ENCODE measurements around the gene MYO1G. TPM values are rescaled to one million over a fixed set of nuclear protein-coding genes. Genes with fewer than 3 reads are reported as not detected.
A peak's percentile ranks its signal among the peaks of the same experiment; 100 is the strongest.
"Not testable (repeated sequence)": the region's sequence is repeated elsewhere in the genome, so short reads cannot be mapped to it uniquely, and the experiment has no call there.

MYO1G gene
- total RNA-seq, 1 experiment from 2014 or later: 62.4 TPM

DNA sequence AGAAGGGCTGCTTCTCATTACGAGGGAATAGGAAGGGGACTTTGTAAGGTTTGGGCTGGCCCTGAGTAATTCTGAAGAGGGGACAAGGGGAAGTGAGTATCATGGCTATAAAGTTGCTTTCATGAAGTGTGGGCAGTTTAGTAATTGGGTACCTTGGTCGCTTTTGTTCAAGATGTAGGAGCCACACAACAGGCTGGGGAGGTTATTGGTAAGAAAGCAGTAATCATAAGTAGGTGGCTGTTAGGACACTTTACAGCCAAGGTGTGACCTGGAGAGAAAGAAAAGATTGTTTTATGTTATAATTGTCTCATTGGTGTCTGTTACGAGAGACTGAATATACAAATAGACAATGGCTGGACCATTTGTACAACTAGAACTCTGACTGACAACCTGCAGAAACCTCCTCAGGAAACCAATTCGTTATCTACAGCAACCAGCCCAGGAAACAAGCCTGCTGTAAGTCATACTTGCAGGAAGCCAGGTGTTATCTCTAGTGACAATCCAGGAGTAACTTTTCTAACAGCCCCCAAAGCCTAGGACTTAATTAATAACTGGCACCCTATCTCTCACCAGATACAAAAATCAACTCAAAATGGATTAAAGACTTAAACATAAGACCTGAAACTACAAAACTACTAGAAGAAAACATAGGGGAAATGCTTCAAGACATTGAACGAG is 16.2 kb upstream of the MYO1G start:
- Histone ChIP-seq H3K9ac (ENCODE audit: low read length) (peak overlapping the region; percentile 61), H4K20me1 (ENCODE audit: insufficient read depth, low read depth, low read length) (no peaks in the 10 kb centered on the region), H3K79me2 (ENCODE audit: low read length) (no peaks in the 10 kb centered on the region), H3K4me2 (ENCODE audit: low read depth, low read length, poor library complexity, severe bottlenecking) (peak overlapping the region; percentile 73), H2AFZ (ENCODE audit: low read length) (no peak overlapping the region), H3K4me3 (ENCODE audit: low read length) (peak overlapping the region; percentile 44), H3K9me3 (ENCODE audit: low read length) (no peaks in the 10 kb centered on the region), H3K36me3 (ENCODE audit: insufficient read depth, low read length) (no peaks in the 10 kb centered on the region), H3K9me2 (replicated peaks; ENCODE audit: insufficient read depth, low read length) (no peaks in the 10 kb centered on the region), H3K4me1 (ENCODE audit: low read length) (peaks cover 79% of the 10 kb centered on the region), H3K27me3 (ENCODE audit: low read length) (no peaks in the 10 kb centered on the region), H3K27ac (ENCODE audit: low read length) (peak overlapping the region; percentile 98)
- peak; percentile 77 for DNase-seq

DNA sequence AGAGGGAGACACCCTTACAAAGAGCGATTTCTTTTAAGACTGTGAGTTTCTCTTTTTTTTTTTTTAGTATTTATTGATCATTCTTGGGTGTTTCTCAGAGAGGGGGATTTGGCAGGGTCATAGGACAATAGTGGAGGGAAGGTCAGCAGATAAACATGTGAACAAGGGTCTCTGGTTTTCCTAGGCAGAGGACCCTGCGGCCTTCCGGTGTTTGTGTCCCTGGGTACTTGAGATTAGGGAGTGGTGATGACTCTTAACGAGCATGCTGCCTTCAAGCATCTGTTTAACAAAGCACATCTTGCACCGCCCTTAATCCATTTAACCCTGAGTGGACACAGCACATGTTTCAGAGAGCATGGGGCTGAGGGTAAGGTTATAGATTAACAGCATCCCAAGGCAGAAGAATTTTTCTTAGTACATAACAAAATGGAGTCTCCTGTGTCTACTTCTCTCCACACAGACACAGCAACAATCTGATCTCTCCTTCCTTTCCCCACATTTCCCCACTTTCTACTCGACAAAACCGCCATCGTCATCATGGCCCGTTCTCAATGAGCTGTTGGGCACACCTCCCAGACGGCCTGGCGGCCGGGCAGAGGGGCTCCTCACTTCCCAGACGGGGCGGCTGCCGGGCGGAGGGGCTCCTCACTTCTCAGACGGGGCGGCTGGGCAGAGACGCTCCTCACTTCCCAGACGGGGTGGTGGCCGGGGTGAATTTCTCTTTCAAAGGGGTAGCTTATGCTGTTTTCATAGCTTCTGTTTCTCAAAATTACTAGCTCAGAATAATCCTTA is 13.4 kb upstream of the MYO1G start:
- not testable (repeated sequence) for H3K9me3 ChIP-seq (ENCODE audit: low read length); H2AFZ ChIP-seq (ENCODE audit: low read length); H4K20me1 ChIP-seq (ENCODE audit: insufficient read depth, low read depth, low read length); H3K27me3 ChIP-seq (ENCODE audit: low read length); H3K79me2 ChIP-seq (ENCODE audit: low read length); DNase-seq; H3K9me2 ChIP-seq (replicated peaks; ENCODE audit: insufficient read depth, low read length); H3K36me3 ChIP-seq (ENCODE audit: insufficient read depth, low read length); H3K4me3 ChIP-seq (ENCODE audit: low read length)
- Histone ChIP-seq H3K9ac (ENCODE audit: low read length) (peak overlapping the region; percentile 27; the same call in 1 of the 2 replicates), H3K27ac (ENCODE audit: low read length) (peak overlapping the region; percentile 76), H3K4me1 (ENCODE audit: low read length) (peaks cover 66% of the 10 kb centered on the region), H3K4me2 (ENCODE audit: low read depth, low read length, poor library complexity, severe bottlenecking) (peak overlapping the region; percentile 55)

DNA sequence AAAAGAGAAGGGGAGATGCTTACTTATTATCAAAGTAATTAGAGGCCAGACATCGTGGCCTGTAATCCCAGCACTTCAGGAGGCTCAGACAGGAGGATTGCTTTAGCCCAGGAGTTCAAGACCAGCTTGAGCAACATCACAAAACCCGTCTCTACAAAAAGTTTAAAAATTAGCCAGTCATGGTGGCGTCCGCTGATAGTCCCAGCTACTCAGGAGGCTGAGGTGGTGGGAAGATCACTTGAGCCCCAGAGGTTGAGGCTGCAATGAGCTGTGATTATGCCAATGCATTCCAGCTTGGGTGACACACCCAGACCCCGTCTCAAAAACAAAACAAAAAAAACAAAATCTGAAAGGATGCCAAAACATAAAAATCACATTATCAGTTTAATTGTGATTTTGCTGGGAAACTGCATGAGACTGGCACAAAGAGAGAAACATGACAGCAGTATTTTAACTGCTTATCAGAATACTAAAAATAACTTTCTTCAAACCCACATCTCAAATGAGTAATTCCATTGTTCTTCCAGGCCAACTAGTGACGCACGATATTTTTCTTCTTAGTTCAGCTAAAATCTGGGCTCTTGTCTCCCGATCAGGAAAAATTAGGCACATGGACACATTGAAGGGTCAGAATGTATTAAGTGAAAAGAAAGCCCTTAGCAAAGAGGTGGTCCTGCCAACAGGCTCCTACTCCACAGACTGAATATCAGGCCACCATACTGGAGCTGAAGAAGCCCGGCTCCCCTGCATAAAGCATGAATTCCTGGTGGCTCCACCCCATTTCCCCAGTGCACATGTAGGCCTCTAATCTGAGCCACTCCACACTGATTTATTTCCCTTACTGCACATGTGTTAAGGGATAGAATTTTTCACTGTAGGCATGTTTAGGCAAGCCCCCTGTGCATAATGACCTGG is 11.6 kb upstream of the MYO1G start:
- no peak overlapping the region for H3K4me2 ChIP-seq (ENCODE audit: low read depth, low read length, poor library complexity, severe bottlenecking)
- no peak overlapping the region for H2AFZ ChIP-seq (ENCODE audit: low read length)
- H3K9ac ChIP-seq (ENCODE audit: low read length): no peak overlapping the region
- no peak for DNase-seq
- no peak overlapping the region for H3K4me3 ChIP-seq (ENCODE audit: low read length)
- H3K9me3 ChIP-seq (ENCODE audit: low read length): no peaks in the 10 kb centered on the region
- no peaks in the 10 kb centered on the region for H3K27me3 ChIP-seq (ENCODE audit: low read length)
- H3K79me2 ChIP-seq (ENCODE audit: low read length): peaks cover 17% of the 10 kb centered on the region
- peaks cover 10% of the 10 kb centered on the region for H3K36me3 ChIP-seq (ENCODE audit: insufficient read depth, low read length)
- H3K27ac ChIP-seq (ENCODE audit: low read length): peak overlapping the region; percentile 76
- H3K9me2 ChIP-seq (replicated peaks; ENCODE audit: insufficient read depth, low read length): no peaks in the 10 kb centered on the region
- H3K4me1 ChIP-seq (ENCODE audit: low read length): peaks cover 56% of the 10 kb centered on the region
- H4K20me1 ChIP-seq (ENCODE audit: insufficient read depth, low read depth, low read length): peaks cover 10% of the 10 kb centered on the region

DNA sequence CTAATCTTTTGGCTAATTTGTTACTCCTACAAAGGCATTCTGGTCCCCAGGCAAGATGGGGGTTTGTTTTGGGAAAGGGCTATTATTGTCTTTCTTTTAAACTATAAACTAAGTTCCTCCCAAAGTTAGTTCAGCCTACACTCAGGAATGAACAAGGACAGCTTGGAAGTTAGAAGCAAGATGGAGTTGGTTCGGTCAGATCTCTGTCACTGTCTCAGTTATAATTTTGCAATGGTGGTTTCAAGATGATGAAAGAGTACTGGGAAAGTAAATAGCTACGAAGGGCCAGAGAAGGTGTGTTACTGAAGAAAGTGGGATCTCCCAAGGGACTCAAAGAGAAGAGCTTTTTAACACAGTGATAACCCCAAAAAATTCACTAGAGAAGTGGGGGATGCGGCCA is 10.3 kb upstream of the MYO1G start:
- Histone ChIP-seq H4K20me1 (ENCODE audit: insufficient read depth, low read depth, low read length) (peaks cover 22% of the 10 kb centered on the region), H3K79me2 (ENCODE audit: low read length) (peaks cover 29% of the 10 kb centered on the region), H3K9me3 (ENCODE audit: low read length) (no peaks in the 10 kb centered on the region), H3K27ac (ENCODE audit: low read length) (no peak overlapping the region), H3K4me1 (ENCODE audit: low read length) (peaks cover 56% of the 10 kb centered on the region), H3K9ac (ENCODE audit: low read length) (no peak overlapping the region), H2AFZ (ENCODE audit: low read length) (no peak overlapping the region), H3K4me3 (ENCODE audit: low read length) (no peak overlapping the region), H3K36me3 (ENCODE audit: insufficient read depth, low read length) (peaks cover 22% of the 10 kb centered on the region), H3K4me2 (ENCODE audit: low read depth, low read length, poor library complexity, severe bottlenecking) (no peak overlapping the region), H3K27me3 (ENCODE audit: low read length) (no peaks in the 10 kb centered on the region), H3K9me2 (replicated peaks; ENCODE audit: insufficient read depth, low read length) (no peaks in the 10 kb centered on the region)
- DNase-seq: no peak

DNA sequence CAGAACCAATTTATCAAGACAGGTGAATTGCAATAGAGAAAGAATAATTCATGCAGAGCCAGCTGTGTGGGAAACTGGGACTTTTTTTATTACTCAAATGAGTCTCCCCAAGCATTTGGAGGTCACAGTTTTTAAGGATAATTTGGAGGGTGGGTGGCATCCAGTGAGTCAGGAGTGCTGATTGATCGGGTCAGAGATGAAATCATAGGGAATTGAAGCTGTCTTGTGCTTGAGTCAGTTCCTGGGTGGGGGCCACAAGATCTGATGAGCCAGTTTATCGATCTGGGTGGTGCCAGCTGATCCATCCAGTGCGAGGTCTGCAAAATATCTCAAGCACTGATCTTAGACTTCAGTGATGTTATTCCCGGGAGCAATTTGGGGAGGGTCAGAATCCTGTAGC is 9.9 kb upstream of the MYO1G start:
- H3K9ac ChIP-seq (ENCODE audit: low read length): no peak overlapping the region
- no peak for DNase-seq
- no peak overlapping the region for H2AFZ ChIP-seq (ENCODE audit: low read length)
- no peaks in the 10 kb centered on the region for H3K9me3 ChIP-seq (ENCODE audit: low read length)
- peaks cover 26% of the 10 kb centered on the region for H4K20me1 ChIP-seq (ENCODE audit: insufficient read depth, low read depth, low read length)
- H3K79me2 ChIP-seq (ENCODE audit: low read length): peaks cover 30% of the 10 kb centered on the region
- H3K27me3 ChIP-seq (ENCODE audit: low read length): no peaks in the 10 kb centered on the region
- no peak overlapping the region for H3K4me2 ChIP-seq (ENCODE audit: low read depth, low read length, poor library complexity, severe bottlenecking)
- H3K4me1 ChIP-seq (ENCODE audit: low read length): peaks cover 56% of the 10 kb centered on the region
- no peaks in the 10 kb centered on the region for H3K9me2 ChIP-seq (replicated peaks; ENCODE audit: insufficient read depth, low read length)
- no peak overlapping the region for H3K27ac ChIP-seq (ENCODE audit: low read length)
- peaks cover 26% of the 10 kb centered on the region for H3K36me3 ChIP-seq (ENCODE audit: insufficient read depth, low read length)
- H3K4me3 ChIP-seq (ENCODE audit: low read length): no peak overlapping the region

DNA sequence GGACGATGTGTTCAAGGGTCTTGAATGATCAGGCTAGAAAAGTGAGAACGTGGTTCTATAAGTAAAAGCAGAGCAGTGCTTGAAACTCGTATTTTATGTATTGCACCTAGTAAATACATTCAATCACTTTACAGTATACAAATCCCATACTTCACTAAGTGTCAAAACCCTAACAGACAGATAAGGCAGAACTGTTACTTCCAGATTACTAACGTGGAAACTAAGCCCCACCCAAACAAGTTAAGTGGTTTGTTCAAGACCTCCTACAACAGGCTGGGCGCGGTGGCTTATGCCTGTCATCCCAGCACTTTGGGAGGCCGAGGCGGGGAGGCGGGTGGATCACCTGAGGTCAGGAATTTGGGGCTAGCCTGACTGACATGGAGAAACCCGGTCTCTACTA is 9.2 kb upstream of the MYO1G start:
- Histone ChIP-seq H3K9ac (ENCODE audit: low read length) (peak overlapping the region; percentile 100), H2AFZ (ENCODE audit: low read length) (no peak overlapping the region), H3K9me3 (ENCODE audit: low read length) (no peaks in the 10 kb centered on the region), H3K27ac (ENCODE audit: low read length) (peak overlapping the region; percentile 95), H3K4me3 (ENCODE audit: low read length) (peak overlapping the region; percentile 100), H3K27me3 (ENCODE audit: low read length) (no peaks in the 10 kb centered on the region), H3K4me2 (ENCODE audit: low read depth, low read length, poor library complexity, severe bottlenecking) (peak overlapping the region; percentile 93), H3K36me3 (ENCODE audit: insufficient read depth, low read length) (peaks cover 33% of the 10 kb centered on the region), H3K9me2 (replicated peaks; ENCODE audit: insufficient read depth, low read length) (no peaks in the 10 kb centered on the region), H3K79me2 (ENCODE audit: low read length) (peaks cover 30% of the 10 kb centered on the region), H3K4me1 (ENCODE audit: low read length) (peaks cover 60% of the 10 kb centered on the region), H4K20me1 (ENCODE audit: insufficient read depth, low read depth, low read length) (peaks cover 33% of the 10 kb centered on the region)
- DNase-seq: no peak

DNA sequence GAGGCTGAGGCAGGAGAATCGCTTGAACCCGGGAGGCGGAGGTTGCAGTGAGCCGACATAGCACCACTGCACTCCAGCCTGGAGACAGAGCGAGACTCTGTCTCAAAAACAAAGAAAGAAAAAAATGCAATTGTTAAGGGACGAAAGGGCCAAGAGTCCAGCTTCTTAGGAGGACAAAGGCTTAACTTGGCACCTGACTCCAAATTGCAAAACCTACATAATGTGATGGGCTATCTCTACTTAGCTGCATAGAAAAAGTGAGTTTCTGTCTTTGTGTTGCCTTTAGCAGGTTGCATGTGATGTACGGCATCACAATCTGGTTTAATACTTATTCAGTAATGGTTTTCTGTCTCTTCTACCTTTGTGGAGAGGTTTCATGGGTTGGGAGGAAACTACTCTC is 8.6 kb upstream of the MYO1G start:
- Histone ChIP-seq H3K4me2 (ENCODE audit: low read depth, low read length, poor library complexity, severe bottlenecking) (peak overlapping the region; percentile 93), H3K27me3 (ENCODE audit: low read length) (no peaks in the 10 kb centered on the region), H3K4me1 (ENCODE audit: low read length) (peaks cover 65% of the 10 kb centered on the region), H3K4me3 (ENCODE audit: low read length) (peak overlapping the region; percentile 100), H3K9me3 (ENCODE audit: low read length) (no peaks in the 10 kb centered on the region), H3K27ac (ENCODE audit: low read length) (peak overlapping the region; percentile 95), H3K9me2 (replicated peaks; ENCODE audit: insufficient read depth, low read length) (no peaks in the 10 kb centered on the region), H3K9ac (ENCODE audit: low read length) (peak overlapping the region; percentile 100), H4K20me1 (ENCODE audit: insufficient read depth, low read depth, low read length) (peaks cover 34% of the 10 kb centered on the region), H3K79me2 (ENCODE audit: low read length) (peaks cover 30% of the 10 kb centered on the region), H3K36me3 (ENCODE audit: insufficient read depth, low read length) (peaks cover 39% of the 10 kb centered on the region), H2AFZ (ENCODE audit: low read length) (no peak overlapping the region)
- no peak for DNase-seq
